Keratinocyte (primary cell): ENCODE data around the gene FXYD6. TPM values are rescaled to one million over a fixed set of nuclear protein-coding genes. Genes with fewer than 3 reads are reported as not detected.

ENCODE experiments used
- DNase-seq: peaks from one replicate; pipeline ENCODE4 v3.0.0-alpha.2; 2011; ENCODE audit warnings: low read depth, missing footprints, low spot score
- FAIRE-seq: peaks from 2 replicates; lab custom pipeline; 2011; peaks lifted over from hg19 to GRCh38; lab: Jason Lieb, UNC
- H2AFZ ChIP-seq: 2 replicates; pipeline ENCODE4 v1.6.0; 2012; ENCODE audit warnings: low read length, control low read depth, inconsistent platforms; ENCODE audit not compliant: control insufficient read depth
- H3K27ac ChIP-seq: 2 replicates; pipeline ENCODE4 v1.5.1; 2011; ENCODE audit warnings: low read length; ENCODE audit not compliant: control insufficient read depth, insufficient read depth
- H3K27me3 ChIP-seq: 3 replicates; pipeline ENCODE4 v1.6.0; 2011; ENCODE audit warnings: low read length; ENCODE audit not compliant: control insufficient read depth, insufficient read depth; ENCODE audit errors: extremely low read depth
- H3K36me3 ChIP-seq, 2 experiments: 2 replicates in 1 of 2; 3 replicates in 1 of 2; pipeline ENCODE4 v1.5.1; 2011; ENCODE audit warnings: low read length in 2 of 2, mild to moderate bottlenecking in 1 of 2; ENCODE audit not compliant: control insufficient read depth in 2 of 2, insufficient read depth in 2 of 2; ENCODE audit errors: extremely low read depth in 1 of 2
- H3K4me1 ChIP-seq: 3 replicates; pipeline ENCODE4 v1.5.1; 2011; ENCODE audit warnings: low read length; ENCODE audit not compliant: control insufficient read depth, insufficient read depth; ENCODE audit errors: extremely low read depth
- H3K4me2 ChIP-seq: 3 replicates; pipeline ENCODE4 v1.6.0; 2011; ENCODE audit warnings: low read depth, low read length; ENCODE audit not compliant: control insufficient read depth, insufficient read depth; ENCODE audit errors: extremely low read depth
- H3K4me3 ChIP-seq, 3 experiments: fragments of 200-600 bp in 1 of 3; sonication (generic) in 1 of 3; 2 replicates in 2 of 3; 3 replicates in 1 of 3; pipeline ENCODE4 v1.5.1; 2011 to 2016; ENCODE audit warnings: low read length in 3 of 3, mild to moderate bottlenecking in 3 of 3, control low read depth in 2 of 3, inconsistent platforms in 1 of 3, low read depth in 1 of 3, mixed read lengths in 1 of 3, mixed run types in 1 of 3, moderate library complexity in 1 of 3; ENCODE audit not compliant: control insufficient read depth in 2 of 3, insufficient read depth in 2 of 3; ENCODE audit errors: extremely low read depth in 1 of 3
- H3K79me2 ChIP-seq: 2 replicates; pipeline ENCODE4 v1.6.0; 2012; ENCODE audit warnings: low read length; ENCODE audit not compliant: control insufficient read depth, insufficient read depth
- H3K9ac ChIP-seq: 3 replicates; pipeline ENCODE4 v1.6.0; 2011; ENCODE audit warnings: low read length; ENCODE audit not compliant: control insufficient read depth, insufficient read depth; ENCODE audit errors: extremely low read depth
- H3K9me1 ChIP-seq: 3 replicates; pipeline ENCODE4 v1.6.0; 2011; ENCODE audit warnings: low read length; ENCODE audit not compliant: control insufficient read depth, insufficient read depth; ENCODE audit errors: extremely low read depth
- H3K9me3 ChIP-seq: 2 replicates; pipeline ENCODE4 v1.5.1; 2012; ENCODE audit warnings: low read depth, low read length; ENCODE audit not compliant: control insufficient read depth
- H4K20me1 ChIP-seq: 3 replicates; pipeline ENCODE4 v1.6.0; 2011; ENCODE audit warnings: low read length; ENCODE audit not compliant: control insufficient read depth, insufficient read depth; ENCODE audit errors: extremely low read depth
- EZH2 ChIP-seq: IDR thresholded peaks from one replicate; pipeline ENCODE4 v1.6.1; 2012; ENCODE audit warnings: inconsistent platforms, mild to moderate bottlenecking, low read length, moderate library complexity
- dilution Hi-C: fragments of 300-500 bp; cut with MboI; formaldehyde crosslinking; loops from one replicate; pipeline ENCODE4 v1.7.0; 2020; ENCODE audit warnings: low sequenced_read_pairs; ENCODE audit not compliant: extremely low pct_ligation_motif_present
- polyA plus RNA-seq, 5 experiments: library from polyadenylated mRNA; depleted of rRNA in 3 of 5; stranded (reverse) in 3 of 5; stranded (forward) in 1 of 5; unstranded in 1 of 5; fragments of >200 nt; gene quantifications; 1 replicate in 1 of 5; 2 replicates in 3 of 5; 3 replicates in 1 of 5; pipeline versions ENCODE4 v1.2.1 to v1.2.3, GENCODE V29; 2011 to 2012; ENCODE audit warnings: missing spikeins in 2 of 5, low read depth in 1 of 5, low replicate concordance in 1 of 5
- TF ChIP-seq, protein P1 (sequence below), 3 experiments: IDR thresholded peaks in 1 of 3; conservative IDR thresholded peaks in 1 of 3; optimal IDR thresholded peaks in 1 of 3; 2 replicates in 2 of 3; 3 replicates in 1 of 3; pipeline versions ENCODE3 to v1.5.1; 2011; ENCODE audit warnings: low read length in 3 of 3, mild to moderate bottlenecking in 3 of 3, moderate library complexity in 2 of 3, control low read depth in 1 of 3, inconsistent platforms in 1 of 3; ENCODE audit not compliant: insufficient read depth in 2 of 3; ENCODE audit errors: extremely low read depth in 1 of 3

Gene FXYD6
- polyA plus RNA-seq, 1 donor (not counting 4 experiments of a cell fraction or from before 2014, with no cell fraction given): not detected

DNA sequence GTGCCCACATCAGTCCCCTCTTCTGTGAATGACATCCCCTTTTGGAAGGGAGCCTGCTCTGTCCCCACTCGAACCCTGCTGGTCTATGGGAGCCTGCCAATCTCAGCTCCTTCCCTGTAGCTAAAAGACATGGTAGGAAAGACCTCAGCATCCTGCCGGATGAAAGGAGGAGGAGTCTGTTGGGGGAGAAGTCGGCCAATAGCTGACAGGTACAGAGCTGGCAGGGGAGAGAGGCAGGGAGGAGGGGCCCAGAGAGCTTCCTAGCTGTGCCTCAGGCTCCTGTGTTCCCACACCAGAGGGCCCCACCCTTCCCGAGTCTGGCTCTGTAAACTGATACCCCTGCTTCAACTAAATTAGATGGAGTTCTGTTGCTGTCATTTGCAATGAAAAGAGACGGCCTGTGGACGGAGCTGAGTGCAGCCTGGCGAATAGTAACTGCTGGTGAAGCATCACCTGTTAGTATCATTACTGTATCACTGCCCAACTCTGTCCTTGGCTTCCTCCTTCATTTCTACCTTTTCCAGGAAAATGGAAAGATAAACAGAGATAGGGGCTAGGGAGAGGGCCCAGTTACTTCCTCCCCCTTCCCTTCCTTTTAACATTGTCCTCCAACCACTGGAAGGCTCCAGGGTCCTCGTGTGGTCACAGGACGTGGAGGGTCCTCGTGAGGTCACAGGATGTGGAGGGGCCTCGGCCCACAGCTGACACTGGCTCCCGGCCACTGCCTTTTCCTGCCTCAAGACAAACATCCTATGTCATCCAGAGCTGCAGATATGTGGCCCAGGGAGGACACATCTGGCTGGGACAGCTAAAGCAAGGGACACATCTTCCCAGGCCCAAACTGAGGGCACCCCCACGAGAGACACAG is 15.1 kb downstream of the FXYD6 start:
- dilution Hi-C loops: no loop called here
- DNase-seq (no peak), FAIRE-seq (no peak)
- Histone ChIP-seq H3K4me1 (no peaks in the 10 kb centered on the region), H3K9ac (no peak overlapping the region), H3K9me3 (no peaks in the 10 kb centered on the region), H3K9me1 (no peaks in the 10 kb centered on the region), H3K4me2 (no peak overlapping the region), H2AFZ (no peak overlapping the region), H3K27ac (no peak overlapping the region), H3K36me3 (no peaks in the 10 kb centered on the region), H4K20me1 (no peaks in the 10 kb centered on the region), H3K4me3 (no peak overlapping the region), H3K27me3 (peaks cover 6% of the 10 kb centered on the region), H3K79me2 (no peaks in the 10 kb centered on the region)
- TF ChIP-seq, protein P1, sequence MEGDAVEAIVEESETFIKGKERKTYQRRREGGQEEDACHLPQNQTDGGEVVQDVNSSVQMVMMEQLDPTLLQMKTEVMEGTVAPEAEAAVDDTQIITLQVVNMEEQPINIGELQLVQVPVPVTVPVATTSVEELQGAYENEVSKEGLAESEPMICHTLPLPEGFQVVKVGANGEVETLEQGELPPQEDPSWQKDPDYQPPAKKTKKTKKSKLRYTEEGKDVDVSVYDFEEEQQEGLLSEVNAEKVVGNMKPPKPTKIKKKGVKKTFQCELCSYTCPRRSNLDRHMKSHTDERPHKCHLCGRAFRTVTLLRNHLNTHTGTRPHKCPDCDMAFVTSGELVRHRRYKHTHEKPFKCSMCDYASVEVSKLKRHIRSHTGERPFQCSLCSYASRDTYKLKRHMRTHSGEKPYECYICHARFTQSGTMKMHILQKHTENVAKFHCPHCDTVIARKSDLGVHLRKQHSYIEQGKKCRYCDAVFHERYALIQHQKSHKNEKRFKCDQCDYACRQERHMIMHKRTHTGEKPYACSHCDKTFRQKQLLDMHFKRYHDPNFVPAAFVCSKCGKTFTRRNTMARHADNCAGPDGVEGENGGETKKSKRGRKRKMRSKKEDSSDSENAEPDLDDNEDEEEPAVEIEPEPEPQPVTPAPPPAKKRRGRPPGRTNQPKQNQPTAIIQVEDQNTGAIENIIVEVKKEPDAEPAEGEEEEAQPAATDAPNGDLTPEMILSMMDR (optimal IDR thresholded peaks at IDR 0.05 in 1 of 3, IDR thresholded peaks at IDR 0.05 in 1 of 3, conservative IDR thresholded peaks at IDR 0.05 in 1 of 3; ENCODE audit: extremely low read depth in 1 of 3, insufficient read depth in 2 of 3, low read length in 3 of 3): no peak
- no peak for TF ChIP-seq EZH2

DNA sequence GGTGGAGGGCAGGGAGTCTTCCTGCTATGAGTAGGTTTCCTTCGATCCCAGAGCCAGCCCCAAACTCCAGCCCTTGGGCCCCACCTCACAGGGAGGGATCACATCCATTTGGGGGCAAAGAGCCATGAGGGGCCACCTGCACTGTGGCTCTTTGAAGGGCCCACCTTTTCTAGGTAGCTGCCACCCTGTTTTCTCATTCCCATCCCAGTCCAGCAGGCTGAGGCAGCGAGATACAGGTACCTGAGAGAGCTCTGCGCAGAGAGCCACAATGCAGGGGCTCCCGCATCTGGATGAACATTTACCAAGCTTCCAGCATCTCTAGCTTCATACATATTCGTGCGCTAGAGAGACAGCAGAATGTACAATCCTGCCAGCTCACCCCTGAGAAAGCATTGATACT is 16.3 kb downstream of the FXYD6 start:
- H3K79me2 ChIP-seq: no peaks in the 10 kb centered on the region
- no peaks in the 10 kb centered on the region for H3K4me1 ChIP-seq
- no peak overlapping the region for H3K9ac ChIP-seq
- TF ChIP-seq, protein P1 (optimal IDR thresholded peaks at IDR 0.05 in 1 of 3, IDR thresholded peaks at IDR 0.05 in 1 of 3, conservative IDR thresholded peaks at IDR 0.05 in 1 of 3; ENCODE audit: extremely low read depth in 1 of 3, insufficient read depth in 2 of 3, low read length in 3 of 3): no peak
- TF ChIP-seq EZH2: no peak
- H3K9me3 ChIP-seq: no peaks in the 10 kb centered on the region
- FAIRE-seq: no peak
- no peaks in the 10 kb centered on the region for H3K9me1 ChIP-seq
- no peaks in the 10 kb centered on the region for H4K20me1 ChIP-seq
- peaks cover 6% of the 10 kb centered on the region for H3K27me3 ChIP-seq
- dilution Hi-C loops: no loop called here
- H3K4me2 ChIP-seq: no peak overlapping the region
- H3K27ac ChIP-seq: no peak overlapping the region
- H3K36me3 ChIP-seq: no peaks in the 10 kb centered on the region
- no peak overlapping the region for H3K4me3 ChIP-seq
- DNase-seq: no peak
- no peak overlapping the region for H2AFZ ChIP-seq
